HepG2 (cell line): ENCODE measurements around the gene ABHD1. TPM values are rescaled to one million over a fixed set of nuclear protein-coding genes. Genes with fewer than 3 reads are reported as not detected.

ENCODE experiments used
- AKAP8 ChIP-seq: sonication (generic); formaldehyde crosslinking; IDR thresholded peaks from 2 replicates; pipeline ENCODE4 v1.5.1; 2020; ENCODE audit warnings: mild to moderate bottlenecking, missing genetic modification reagents
- CEBPZ ChIP-seq: IDR thresholded peaks from 2 replicates; pipeline ENCODE4 v1.6.1; 2012; ENCODE audit warnings: low read length, improper control_type of control experiment
- ISL2 ChIP-seq: sonication (generic); formaldehyde crosslinking; IDR thresholded peaks from 2 replicates; pipeline ENCODE4 v1.5.0; 2020; ENCODE audit warnings: missing genetic modification reagents
- MAFF ChIP-seq: IDR thresholded peaks from 2 replicates; pipeline ENCODE4 v1.6.1; 2011; ENCODE audit warnings: low read depth, low read length, improper control_type of control experiment
- TBX2 ChIP-seq: sonication (generic); formaldehyde crosslinking; IDR thresholded peaks from 2 replicates; pipeline ENCODE4 v1.5.0; 2020; ENCODE audit warnings: missing genetic modification reagents, mild to moderate bottlenecking, borderline replicate concordance
- ZNF407 ChIP-seq: sonication (generic); formaldehyde crosslinking; IDR thresholded peaks from one replicate; pipeline ENCODE4 v1.5.1; 2020; ENCODE audit warnings: mild to moderate bottlenecking, missing genetic modification reagents; ENCODE audit errors: not compliant biosample characterization
- ZNF687 ChIP-seq: sonication (generic); formaldehyde crosslinking; IDR thresholded peaks from 2 replicates; pipeline ENCODE4 v1.5.1; 2020; ENCODE audit warnings: mild to moderate bottlenecking, missing genetic modification reagents, moderate library complexity
- ZNF709 ChIP-seq: sonication (generic); formaldehyde crosslinking; IDR thresholded peaks from 2 replicates; pipeline ENCODE4 v1.5.0; 2020; ENCODE audit warnings: mild to moderate bottlenecking, missing genetic modification reagents
- ZSCAN25 ChIP-seq: sonication (generic); formaldehyde crosslinking; IDR thresholded peaks from 2 replicates; pipeline ENCODE4 v1.8.0; 2022; ENCODE audit warnings: mild to moderate bottlenecking, missing genetic modification reagents
- polyA plus RNA-seq, 8 experiments: library from polyadenylated mRNA; depleted of rRNA in 3 of 8; stranded (reverse) in 7 of 8; unstranded in 1 of 8; fragments of >200 nt; fragmentation: Illumina TruSeq in 4 of 8; extraction: Trizol in 4 of 8; gene quantifications; 2 replicates each; pipeline versions ENCODE4 v1.2.1 to v1.2.3, GENCODE V29; 2011 to 2016; ENCODE audit warnings: low read depth in 4 of 8, missing spikeins in 1 of 8, mixed read lengths in 1 of 8; ENCODE audit not compliant: insufficient read depth in 1 of 8
- total RNA-seq, 5 experiments: library from RNA; depleted of rRNA; stranded (reverse); fragments of >200 nt; fragmentation: Illumina TruSeq; extraction: Trizol; gene quantifications; 2 replicates each; pipeline ENCODE4 v1.2.3, GENCODE V29; 2016; ENCODE audit warnings: low read depth in 1 of 5

ABHD1 gene
- total and polyA plus RNA-seq, 2 of the 13 experiments (the other 11 are each of a cell fraction or from before 2014, with no cell fraction given) = 0.04 to 0.81 TPM

GRCh38 chr2:27134781-27135477 lies 11.3 kb downstream of the ABHD1 start (continued):
- TF ChIP-seq ZNF407 (CRISPR knock-in tag) = no peak
- peak; percentile 58; the same call in 1 of the 2 replicates for TF ChIP-seq AKAP8 (CRISPR knock-in tag)
- peak; percentile 7; the same call in 1 of the 2 replicates for TF ChIP-seq ZNF687 (CRISPR knock-in tag)
- TF ChIP-seq ZSCAN25 (CRISPR knock-in tag) = no peak; the same call in 1 of the 2 replicates
- TF ChIP-seq MAFF = no peak
- no peak for TF ChIP-seq TBX2 (CRISPR knock-in tag)
- no peak for TF ChIP-seq CEBPZ
- 0 out of 2 replicates have a peak, but pooled peaks have one; percentile 34 for TF ChIP-seq ISL2 (CRISPR knock-in tag)
- peak; percentile 72; the same call in 1 of the 2 replicates for TF ChIP-seq ZNF709 (CRISPR knock-in tag)
